Endothelial cell of umbilical vein (primary cell): ENCODE measurements around the gene SIRPG. TPM values are rescaled to one million over a fixed set of nuclear protein-coding genes. Genes with fewer than 3 reads are reported as not detected.

ENCODE experiments used
- BruUV-seq: library from RNA; stranded (reverse); fragments of 400-500 nt; replicated peaks from 2 replicates; lab custom pipeline; 2021; lab: Mats Ljungman, UMichigan
- CTCF ChIA-PET: fragments of 300-600, 350-600 bp; sonication (Branson Sonifier 250); formaldehyde crosslinking; loops from one replicate; lab custom pipeline; 2021; ENCODE audit warnings: antibody characterized with exemption, inconsistent platforms; lab: Charles Lee
- POLR2A ChIA-PET: fragments of 300-600, 350-600 bp; sonication (Branson Sonifier 250); formaldehyde crosslinking; loops from one replicate; lab custom pipeline; 2021; ENCODE audit warnings: antibody characterized with exemption, inconsistent platforms; lab: Charles Lee
- DNase-seq: peaks from one replicate; pipeline ENCODE4 v3.0.0-alpha.2; 2011; ENCODE audit warnings: low read depth, low spot score
- FAIRE-seq: peaks from 2 replicates; lab custom pipeline; 2011; peaks lifted over from hg19 to GRCh38; lab: Jason Lieb, UNC
- H2AFZ ChIP-seq: 2 replicates; pipeline ENCODE4 v1.6.0; 2012; ENCODE audit warnings: low read depth, low read length, control low read depth, inconsistent platforms
- H3K27ac ChIP-seq: 2 replicates; pipeline ENCODE4 v1.5.1; 2011; ENCODE audit warnings: low read depth, mild to moderate bottlenecking, control low read depth, low read length, moderate library complexity; ENCODE audit not compliant: insufficient read depth
- H3K27me3 ChIP-seq, 2 experiments: 2 replicates each; pipeline versions ENCODE4 v1.6.0 to v1.6.1; 2011; ENCODE audit warnings: low read length in 2 of 2, mixed read lengths in 1 of 2; ENCODE audit not compliant: control insufficient read depth in 2 of 2, insufficient read depth in 2 of 2
- H3K36me3 ChIP-seq, 2 experiments: 2 replicates in 1 of 2; 3 replicates in 1 of 2; pipeline ENCODE4 v1.5.1; 2011; ENCODE audit warnings: low read length in 2 of 2, mild to moderate bottlenecking in 1 of 2, moderate library complexity in 1 of 2; ENCODE audit not compliant: control insufficient read depth in 2 of 2, insufficient read depth in 2 of 2; ENCODE audit errors: extremely low read depth in 1 of 2
- H3K4me1 ChIP-seq: 3 replicates; pipeline ENCODE4 v1.5.1; 2011; ENCODE audit warnings: mild to moderate bottlenecking, low read length; ENCODE audit not compliant: control insufficient read depth, insufficient read depth; ENCODE audit errors: extremely low read depth
- H3K4me2 ChIP-seq: 2 replicates; pipeline ENCODE4 v1.6.1; 2011; ENCODE audit warnings: low read length, control low read depth, mixed read lengths; ENCODE audit not compliant: insufficient read depth
- H3K4me3 ChIP-seq, 3 experiments: fragments of 200-600 bp in 1 of 3; sonication (generic), shearing (Covaris generic) in 1 of 3; replicated peaks in 1 of 3; 2 replicates each; pipeline ENCODE4 v1.5.1; 2011 to 2016; ENCODE audit warnings: control low read depth in 3 of 3, low read length in 3 of 3, mild to moderate bottlenecking in 2 of 3, inconsistent platforms in 1 of 3, low read depth in 1 of 3, moderate library complexity in 1 of 3; ENCODE audit not compliant: insufficient read depth in 1 of 3
- H3K79me2 ChIP-seq: 2 replicates; pipeline ENCODE4 v1.6.0; 2012; ENCODE audit warnings: low read length, inconsistent platforms; ENCODE audit not compliant: control insufficient read depth, insufficient read depth
- H3K9ac ChIP-seq: replicated peaks from 2 replicates; pipeline ENCODE3; 2011; ENCODE audit warnings: low read length, control low read depth; ENCODE audit not compliant: insufficient read depth; ENCODE audit errors: extremely low read depth
- H3K9me1 ChIP-seq: replicated peaks from 3 replicates; pipeline ENCODE4 v1.6.0; 2011; ENCODE audit warnings: mild to moderate bottlenecking, low read length; ENCODE audit not compliant: control insufficient read depth, insufficient read depth; ENCODE audit errors: extremely low read depth
- H3K9me3 ChIP-seq: replicated peaks from 2 replicates; pipeline ENCODE4 v1.5.1; 2012; ENCODE audit warnings: low read length, inconsistent platforms; ENCODE audit not compliant: control insufficient read depth, insufficient read depth
- H4K20me1 ChIP-seq: replicated peaks from 2 replicates; pipeline ENCODE3; 2011; ENCODE audit warnings: mild to moderate bottlenecking, low read length; ENCODE audit not compliant: control insufficient read depth, insufficient read depth; ENCODE audit errors: extremely low read depth
- EZH2 ChIP-seq: IDR thresholded peaks from 2 replicates; pipeline ENCODE4 v1.6.1; 2012; ENCODE audit warnings: borderline replicate concordance, low read depth, mild to moderate bottlenecking, moderate library complexity, low read length, inconsistent platforms; ENCODE audit not compliant: severe bottlenecking
- FOS ChIP-seq: IDR thresholded peaks from 2 replicates; pipeline ENCODE4 v1.6.1; 2011; ENCODE audit warnings: mild to moderate bottlenecking, low read length, moderate library complexity, borderline replicate concordance; ENCODE audit not compliant: insufficient read depth
- GATA2 ChIP-seq: IDR thresholded peaks from 2 replicates; pipeline ENCODE4 v1.7.0; 2011; ENCODE audit warnings: low read depth, mild to moderate bottlenecking, moderate library complexity, mixed read lengths, low read length; ENCODE audit not compliant: insufficient read length, insufficient read depth
- JUN ChIP-seq: IDR thresholded peaks from 2 replicates; pipeline ENCODE4 v1.6.1; 2011; ENCODE audit warnings: borderline replicate concordance, low read depth; ENCODE audit not compliant: insufficient read length, insufficient read depth
- MYC ChIP-seq: IDR thresholded peaks from one replicate; pipeline ENCODE4 v1.6.1; 2011; ENCODE audit warnings: mild to moderate bottlenecking, low read depth, low read length
- POLR2A ChIP-seq: IDR thresholded peaks from 2 replicates; pipeline ENCODE4 v1.6.1; 2012; ENCODE audit warnings: low read depth, mild to moderate bottlenecking, control low read depth, low read length
- POLR2AphosphoS5 ChIP-seq: IDR thresholded peaks from 2 replicates; pipeline ENCODE4 v1.6.1; 2012; ENCODE audit warnings: low read depth, mild to moderate bottlenecking, control low read depth, low read length, moderate library complexity; ENCODE audit not compliant: insufficient read depth
- dilution Hi-C: fragments of 300-500 bp; cut with MboI; formaldehyde crosslinking; loops from one replicate; pipeline ENCODE4 v1.15.0; 2019; ENCODE audit warnings: low sequenced_read_pairs; ENCODE audit not compliant: extremely low pct_ligation_motif_present
- intact Hi-C: fragments of 100-400 bp; cut with micrococcal nuclease; formaldehyde crosslinking; loops from one replicate; pipeline ENCODE4 v1.10.0; 2022
- polyA plus RNA-seq, 4 experiments: library from polyadenylated mRNA; depleted of rRNA in 3 of 4; stranded (reverse) in 3 of 4; unstranded in 1 of 4; fragments of >200 nt; gene quantifications; 2 replicates each; pipeline versions ENCODE4 v1.2.1 to v1.2.3, GENCODE V29; 2011 to 2012; ENCODE audit warnings: missing spikeins in 1 of 4
- total RNA-seq: library from RNA; stranded (reverse); gene quantifications from 2 replicates; pipeline ENCODE4 v1.2.3, GENCODE V29; 2021
- TF ChIP-seq, protein P1 (sequence below): IDR thresholded peaks from 2 replicates; pipeline ENCODE4 v1.6.1; 2011; ENCODE audit not compliant: insufficient read depth, insufficient read length
- TF ChIP-seq, protein P2 (sequence below), 2 donors: IDR thresholded peaks; 1 replicate in 1 of 2; 2 replicates in 1 of 2; pipeline ENCODE4 v1.5.1; 2011; ENCODE audit warnings: low read length in 2 of 2, mild to moderate bottlenecking in 2 of 2, moderate library complexity in 2 of 2, control low read depth in 1 of 2, inconsistent platforms in 1 of 2, low read depth in 1 of 2; ENCODE audit not compliant: insufficient read depth in 1 of 2; ENCODE audit errors: extremely low read depth in 1 of 2

Gene SIRPG
- total and polyA plus RNA-seq, 2 donors (not counting 3 experiments of a cell fraction or from before 2014, with no cell fraction given) = not detected

DNA sequence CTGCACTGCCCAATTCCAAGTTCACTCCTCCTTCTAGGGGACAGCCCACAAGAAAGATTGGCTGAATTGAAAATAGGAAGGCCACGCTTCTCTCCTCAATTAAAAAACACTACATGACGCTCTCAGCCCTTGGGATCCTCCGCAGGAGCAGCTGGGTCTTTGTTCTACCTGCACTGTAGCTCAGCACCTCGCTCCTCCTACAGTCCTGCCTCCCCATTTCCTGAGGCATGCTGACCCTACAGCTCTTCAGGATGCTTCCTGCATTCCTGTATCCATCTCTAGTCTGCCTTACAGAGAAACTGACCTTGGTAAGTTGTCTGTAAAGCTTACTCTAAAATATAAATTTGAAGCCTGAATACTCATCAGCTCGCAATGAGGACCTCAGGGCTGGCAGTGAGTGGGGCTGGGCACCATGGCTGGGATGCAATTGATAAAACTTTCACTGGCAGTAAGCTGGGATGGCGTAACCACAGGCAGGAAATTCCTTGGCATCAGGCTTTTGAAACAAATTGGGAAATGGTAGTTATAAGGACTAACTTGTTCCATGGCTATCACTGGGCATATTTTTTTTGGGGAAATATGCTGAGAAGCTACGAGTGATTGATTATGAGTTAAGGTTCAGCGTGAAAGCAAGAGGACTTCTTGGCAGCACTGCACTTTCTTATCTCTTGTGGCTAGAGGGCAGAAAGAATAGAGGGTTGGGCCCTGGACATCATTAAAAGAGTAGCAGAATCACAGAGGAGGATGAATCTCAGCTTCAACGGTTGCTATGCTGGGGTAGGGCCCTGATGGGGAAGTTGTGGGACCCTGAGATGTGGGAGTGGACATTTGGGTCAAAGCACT is 26.0 kb downstream of the SIRPG start:
- Histone ChIP-seq H3K4me2 (no peak overlapping the region), H3K4me1 (peaks cover 20% of the 10 kb centered on the region), H3K9me3 (no peaks in the 10 kb centered on the region), H3K36me3 (no peaks in the 10 kb centered on the region), H3K9me1 (no peaks in the 10 kb centered on the region), H3K27me3 (no peaks in the 10 kb centered on the region), H3K27ac (no peak overlapping the region), H2AFZ (no peak overlapping the region), H3K79me2 (no peaks in the 10 kb centered on the region), H3K9ac (no peak overlapping the region), H3K4me3 (no peak overlapping the region), H4K20me1 (no peaks in the 10 kb centered on the region)
- dilution Hi-C loops (no loop called here), intact Hi-C loops (no loop called here)
- TF ChIP-seq POLR2AphosphoS5 (no peak), POLR2A (no peak), MYC (no peak), GATA2 (no peak), JUN (no peak), EZH2 (no peak), FOS (no peak)
- TF ChIP-seq, protein P1, sequence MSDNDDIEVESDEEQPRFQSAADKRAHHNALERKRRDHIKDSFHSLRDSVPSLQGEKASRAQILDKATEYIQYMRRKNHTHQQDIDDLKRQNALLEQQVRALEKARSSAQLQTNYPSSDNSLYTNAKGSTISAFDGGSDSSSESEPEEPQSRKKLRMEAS = no peak
- TF ChIP-seq, protein P2, sequence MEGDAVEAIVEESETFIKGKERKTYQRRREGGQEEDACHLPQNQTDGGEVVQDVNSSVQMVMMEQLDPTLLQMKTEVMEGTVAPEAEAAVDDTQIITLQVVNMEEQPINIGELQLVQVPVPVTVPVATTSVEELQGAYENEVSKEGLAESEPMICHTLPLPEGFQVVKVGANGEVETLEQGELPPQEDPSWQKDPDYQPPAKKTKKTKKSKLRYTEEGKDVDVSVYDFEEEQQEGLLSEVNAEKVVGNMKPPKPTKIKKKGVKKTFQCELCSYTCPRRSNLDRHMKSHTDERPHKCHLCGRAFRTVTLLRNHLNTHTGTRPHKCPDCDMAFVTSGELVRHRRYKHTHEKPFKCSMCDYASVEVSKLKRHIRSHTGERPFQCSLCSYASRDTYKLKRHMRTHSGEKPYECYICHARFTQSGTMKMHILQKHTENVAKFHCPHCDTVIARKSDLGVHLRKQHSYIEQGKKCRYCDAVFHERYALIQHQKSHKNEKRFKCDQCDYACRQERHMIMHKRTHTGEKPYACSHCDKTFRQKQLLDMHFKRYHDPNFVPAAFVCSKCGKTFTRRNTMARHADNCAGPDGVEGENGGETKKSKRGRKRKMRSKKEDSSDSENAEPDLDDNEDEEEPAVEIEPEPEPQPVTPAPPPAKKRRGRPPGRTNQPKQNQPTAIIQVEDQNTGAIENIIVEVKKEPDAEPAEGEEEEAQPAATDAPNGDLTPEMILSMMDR (IDR thresholded peaks at IDR 0.05; ENCODE audit: extremely low read depth in 1 of 2, insufficient read depth in 1 of 2, low read depth in 1 of 2, low read length in 2 of 2) = no peak
- no peak for DNase-seq
- CTCF ChIA-PET = interaction anchor here (0.5 to 2.7 kb wide), 3 partner anchors 53 to 932 kb away, joined by 3 to 10 read pairs (median 3); no protein-coding TSS in a partner anchor
- POLR2A ChIA-PET = no interaction called here
- no TSS peak for BruUV-seq
- no peak for FAIRE-seq
